HepG2 (cell line): ENCODE measurements around the gene NCF2. TPM values are rescaled to one million over a fixed set of nuclear protein-coding genes. Genes with fewer than 3 reads are reported as not detected.

ENCODE experiments used
- ATAC-seq: fragments of 200-7000 bp; cut with Tn5 transposase; 3 replicates; pipeline ENCODE4 v1.9.1; 2020; ENCODE audit warnings: mild to moderate bottlenecking, moderate library complexity
- BruUV-seq: library from RNA; stranded (reverse); fragments of 400-500 nt; replicated peaks from 2 replicates; lab custom pipeline; 2021; lab: Mats Ljungman, UMichigan
- CTCF ChIA-PET: fragments of 300-600 bp; formaldehyde crosslinking; extraction: SDS; loops from one replicate; lab custom pipeline; 2021; ENCODE audit warnings: low total read pairs, inconsistent platforms, low intra/inter-chr PET ratio; lab: Yijun Ruan, JAX
- POLR2A ChIA-PET: fragments of 350-600 bp; sonication (Branson Sonifier 250); formaldehyde crosslinking; loops from one replicate; lab custom pipeline; 2020; ENCODE audit warnings: antibody characterized with exemption, inconsistent platforms; lab: Yijun Ruan, JAX
- DNase-seq: peaks from one replicate; pipeline ENCODE4 v3.0.0-alpha.2; 2015; ENCODE audit warnings: low spot score
- FAIRE-seq: peaks from 3 replicates; lab custom pipeline; 2011; peaks lifted over from hg19 to GRCh38; lab: Jason Lieb, UNC
- H2AFZ ChIP-seq: one replicate; pipeline ENCODE4 v1.6.1; 2011; ENCODE audit warnings: low read length, inconsistent platforms
- H3K27ac ChIP-seq: fragments of 300-600 bp; 3 replicates; pipeline ENCODE4 v1.8.0; 2011; ENCODE audit warnings: mixed run types, mild to moderate bottlenecking, mixed read lengths, low read length, inconsistent platforms; ENCODE audit not compliant: insufficient read depth; ENCODE audit errors: extremely low read length
- H3K27me3 ChIP-seq, 2 experiments: fragments of 200-600 bp in 1 of 2; 2 replicates in 1 of 2; 3 replicates in 1 of 2; pipeline versions ENCODE4 v1.6.0 to v1.8.0; 2011; ENCODE audit warnings: low read length in 2 of 2, mild to moderate bottlenecking in 2 of 2, moderate library complexity in 2 of 2, inconsistent platforms in 1 of 2; ENCODE audit not compliant: insufficient read depth in 2 of 2, control insufficient read depth in 1 of 2
- H3K36me3 ChIP-seq, 2 experiments: fragments of 200-600 bp in 1 of 2; replicated peaks in 1 of 2; 2 replicates in 1 of 2; 3 replicates in 1 of 2; pipeline versions ENCODE4 v1.5.1 to v1.8.0; 2011; ENCODE audit warnings: low read length in 2 of 2, inconsistent platforms in 1 of 2; ENCODE audit not compliant: insufficient read depth in 2 of 2, control insufficient read depth in 1 of 2
- H3K4me1 ChIP-seq: 2 replicates; pipeline ENCODE4 v1.5.1; 2012; ENCODE audit warnings: low read length, inconsistent platforms; ENCODE audit not compliant: insufficient read depth
- H3K4me2 ChIP-seq: 2 replicates; pipeline ENCODE4 v1.6.0; 2011; ENCODE audit warnings: low read depth, low read length, inconsistent platforms
- H3K4me3 ChIP-seq, 3 experiments: fragments of 200-600 bp in 1 of 3; sonication (generic), shearing (Covaris generic) in 1 of 3; replicated peaks in 1 of 3; 2 replicates each; pipeline ENCODE4 v1.5.1; 2011 to 2016; ENCODE audit warnings: low read length in 3 of 3, inconsistent platforms in 2 of 3, low read depth in 2 of 3, mild to moderate bottlenecking in 2 of 3, control low read depth in 1 of 3, mixed read lengths in 1 of 3; ENCODE audit not compliant: insufficient read depth in 1 of 3
- H3K79me2 ChIP-seq: one replicate; pipeline ENCODE4 v1.6.1; 2011; ENCODE audit warnings: low read length, inconsistent platforms; ENCODE audit not compliant: insufficient read depth
- H3K9ac ChIP-seq: 2 replicates; pipeline ENCODE4 v1.6.0; 2011; ENCODE audit warnings: mild to moderate bottlenecking, low read depth, low read length, inconsistent platforms; ENCODE audit not compliant: insufficient read depth
- H3K9me3 ChIP-seq: 2 replicates; pipeline ENCODE4 v1.5.1; 2012; ENCODE audit warnings: mild to moderate bottlenecking, low read length
- H4K20me1 ChIP-seq: 2 replicates; pipeline ENCODE4 v1.6.0; 2011; ENCODE audit warnings: inconsistent platforms, mild to moderate bottlenecking, low read length, moderate library complexity; ENCODE audit not compliant: insufficient read depth
- CREM ChIP-seq, 2 experiments: sonication (generic) in 1 of 2; formaldehyde crosslinking in 1 of 2; IDR thresholded peaks; 2 replicates each; pipeline versions ENCODE4 v1.4.0 to v1.6.1; 2016 to 2020; ENCODE audit warnings: antibody characterized with exemption in 1 of 2, mild to moderate bottlenecking in 1 of 2, missing genetic modification reagents in 1 of 2
- FOXJ3 ChIP-seq: sonication (generic); formaldehyde crosslinking; IDR thresholded peaks from 2 replicates; pipeline ENCODE4 v1.4.0; 2020; ENCODE audit warnings: missing genetic modification reagents, mild to moderate bottlenecking, borderline replicate concordance
- FOXO1 ChIP-seq: sonication (generic); formaldehyde crosslinking; IDR thresholded peaks from 2 replicates; pipeline ENCODE4 v1.4.0; 2020; ENCODE audit warnings: missing genetic modification reagents
- HDAC1 ChIP-seq: sonication (generic); formaldehyde crosslinking; IDR thresholded peaks from 2 replicates; pipeline ENCODE4 v1.5.1; 2020; ENCODE audit warnings: mild to moderate bottlenecking, missing genetic modification reagents
- HNF1B ChIP-seq: sonication (generic); formaldehyde crosslinking; IDR thresholded peaks from 2 replicates; pipeline ENCODE4 v1.5.1; 2020; ENCODE audit warnings: mild to moderate bottlenecking, moderate library complexity, missing genetic modification reagents
- PAF1 ChIP-seq: IDR thresholded peaks from 2 replicates; pipeline ENCODE4 v1.6.1; 2016; ENCODE audit warnings: missing genetic modification reagents, missing compliant biosample characterization
- PRMT3 ChIP-seq: sonication (generic); formaldehyde crosslinking; IDR thresholded peaks from 2 replicates; pipeline ENCODE4 v1.8.1; 2022; ENCODE audit warnings: low read depth, mild to moderate bottlenecking, moderate library complexity, missing genetic modification reagents, borderline replicate concordance
- RFX3 ChIP-seq: IDR thresholded peaks from 2 replicates; pipeline ENCODE4 v1.6.1; 2016; ENCODE audit warnings: missing biosample characterization, missing genetic modification reagents
- ZNF138 ChIP-seq: sonication (generic); formaldehyde crosslinking; IDR thresholded peaks from 2 replicates; pipeline ENCODE4 v1.5.0; 2020; ENCODE audit warnings: mild to moderate bottlenecking, low read depth, missing genetic modification reagents
- ZNF280D ChIP-seq: sonication (generic); formaldehyde crosslinking; IDR thresholded peaks from 2 replicates; pipeline ENCODE4 v1.5.1; 2020; ENCODE audit warnings: mild to moderate bottlenecking, missing genetic modification reagents
- ZNF646 ChIP-seq: sonication (generic); formaldehyde crosslinking; IDR thresholded peaks from 2 replicates; pipeline ENCODE4 v1.9.0; 2021; ENCODE audit warnings: mild to moderate bottlenecking, missing genetic modification reagents
- ZNF773 ChIP-seq: sonication (generic); formaldehyde crosslinking; IDR thresholded peaks from 2 replicates; pipeline ENCODE4 v1.4.0; 2020; ENCODE audit warnings: missing genetic modification reagents, borderline replicate concordance
- WGBS: methylation state at CpG from one replicate; pipeline ENCODE4 v1.1.6; 2017; ENCODE audit warnings: low lambda C conversion rate; 5-methylcytosine and 5-hydroxymethylcytosine counted together
- in situ Hi-C: cut with HindIII; loops from 2 replicates; pipeline ENCODE4 v1.10.0; 2017; ENCODE audit warnings: low pct_unique_long_range_greater_than_20kb; ENCODE audit not compliant: extremely low pct_ligation_motif_present
- intact Hi-C: fragments of 100-400 bp; cut with micrococcal nuclease; formaldehyde crosslinking; loops from one replicate; pipeline ENCODE4 v1.10.0; 2022; ENCODE audit not compliant: unreplicated experiment
- polyA plus RNA-seq, 8 experiments: library from polyadenylated mRNA; depleted of rRNA in 3 of 8; stranded (reverse) in 7 of 8; unstranded in 1 of 8; fragments of >200 nt; fragmentation: Illumina TruSeq in 4 of 8; extraction: Trizol in 4 of 8; gene quantifications; 2 replicates each; pipeline versions ENCODE4 v1.2.1 to v1.2.3, GENCODE V29; 2011 to 2016; ENCODE audit warnings: low read depth in 4 of 8, missing spikeins in 1 of 8, mixed read lengths in 1 of 8; ENCODE audit not compliant: insufficient read depth in 1 of 8
- total RNA-seq, 5 experiments: library from RNA; depleted of rRNA; stranded (reverse); fragments of >200 nt; fragmentation: Illumina TruSeq; extraction: Trizol; gene quantifications; 2 replicates each; pipeline ENCODE4 v1.2.3, GENCODE V29; 2016; ENCODE audit warnings: low read depth in 1 of 5

NCF2 gene
- total and polyA plus RNA-seq, 2 of the 13 experiments (the other 11 are each of a cell fraction or from before 2014, with no cell fraction given): 0.18 to 0.46 TPM

- TF ChIP-seq HNF1B: no peak
- no peak for TF ChIP-seq PRMT3 (CRISPR knock-in tag)
- TF ChIP-seq, all 625 proteins: peak for 0
Observed at GRCh38 chr1:183595537-183595936, 5.3 kb upstream of the NCF2 start (continued).

GRCh38 chr1:183593356-183593755 is 3.1 kb upstream of the NCF2 start:
- H2AFZ ChIP-seq: no peak overlapping the region
- no peak for ATAC-seq
- no TSS peak for BruUV-seq
- TF ChIP-seq ZNF773 (CRISPR knock-in tag) (no peak), ZNF646 (CRISPR knock-in tag) (no peak), CREM (IDR thresholded peaks at IDR 0.05) (no peak), CREM (CRISPR knock-in tag; IDR thresholded peaks at IDR 0.05) (no peak), RFX3 (no peak), ZNF280D (no peak), PAF1 (no peak), ZNF138 (CRISPR knock-in tag) (no peak), HDAC1 (CRISPR knock-in tag) (no peak), FOXO1 (CRISPR knock-in tag) (no peak), FOXJ3 (CRISPR knock-in tag) (no peak)

More at GRCh38 chr1:183593356-183593755, 3.1 kb upstream of the NCF2 start:
- intact Hi-C loops (no loop called here), in situ Hi-C loops (no loop called here)
- Histone ChIP-seq H3K9me3 (no peaks in the 10 kb centered on the region), H3K79me2 (no peaks in the 10 kb centered on the region), H3K4me1 (no peaks in the 10 kb centered on the region), H3K4me2 (no peak overlapping the region), H3K27ac (no peak overlapping the region), H3K4me3 (no peak overlapping the region), H3K36me3 (no peaks in the 10 kb centered on the region), H4K20me1 (no peaks in the 10 kb centered on the region), H3K27me3 (peaks cover 1 to 28% of the 10 kb centered on the region in 2 experiments; a peak in 4 of 5 replicates), H3K9ac (no peak overlapping the region)
- FAIRE-seq (no peak), DNase-seq (no peak)
- WGBS: 11% methylated on average over 3 of the region's 3 CpGs
- ChIA-PET CTCF (no interaction called here), POLR2A (no interaction called here)
